HepG2 (cell line): ENCODE data around the gene LHX1. TPM values are rescaled to one million over a fixed set of nuclear protein-coding genes. Genes with fewer than 3 reads are reported as not detected.
A peak's percentile ranks its signal among the peaks of the same experiment; 100 is the strongest.

Experiments
- ELF4 ChIP-seq: sonication (generic); formaldehyde crosslinking; IDR thresholded peaks from 2 replicates; pipeline ENCODE4 v1.5.0; 2020; ENCODE audit warnings: missing genetic modification reagents, mild to moderate bottlenecking, moderate library complexity, borderline replicate concordance
- FOXA1 ChIP-seq, 2 experiments: fragments of 450-650 bp in 1 of 2; sonication (generic) in 1 of 2; formaldehyde crosslinking in 1 of 2; IDR thresholded peaks; 2 replicates each; pipeline versions ENCODE4 v1.4.0 to v1.6.1; 2016 to 2020; ENCODE audit warnings: missing genetic modification reagents in 1 of 2
- GPBP1L1 ChIP-seq: sonication (generic); formaldehyde crosslinking; IDR thresholded peaks from 2 replicates; pipeline ENCODE4 v1.5.0; 2020; ENCODE audit warnings: mild to moderate bottlenecking, missing genetic modification reagents
- HDAC1 ChIP-seq: sonication (generic); formaldehyde crosslinking; IDR thresholded peaks from 2 replicates; pipeline ENCODE4 v1.5.1; 2020; ENCODE audit warnings: mild to moderate bottlenecking, missing genetic modification reagents
- HNRNPK ChIP-seq: fragments of 200-400 bp; formaldehyde crosslinking; IDR thresholded peaks from 2 replicates; pipeline ENCODE4 v1.6.1; 2018; ENCODE audit warnings: low read length, low read depth, moderate library complexity, mild to moderate bottlenecking; ENCODE audit not compliant: poor library complexity, severe bottlenecking
- MEF2D ChIP-seq: sonication (generic); formaldehyde crosslinking; IDR thresholded peaks from 2 replicates; pipeline ENCODE4 v1.5.1; 2020; ENCODE audit warnings: mild to moderate bottlenecking, missing genetic modification reagents
- MTA1 ChIP-seq: sonication (generic); formaldehyde crosslinking; IDR thresholded peaks from 2 replicates; pipeline ENCODE4 v1.4.0; 2020; ENCODE audit warnings: missing genetic modification reagents, mild to moderate bottlenecking, borderline replicate concordance
- MXI1 ChIP-seq: IDR thresholded peaks from 3 replicates; pipeline ENCODE4 v1.6.1; 2012; ENCODE audit warnings: low read depth, low read length, inconsistent platforms, borderline replicate concordance
- SMAD3 ChIP-seq: sonication (generic); formaldehyde crosslinking; IDR thresholded peaks from 2 replicates; pipeline ENCODE4 v1.4.0; 2020; ENCODE audit warnings: missing genetic modification reagents
- SMARCC2 ChIP-seq: fragments of 450-650 bp; IDR thresholded peaks from 2 replicates; pipeline ENCODE4 v1.6.1; 2017; ENCODE audit warnings: antibody characterized with exemption, mild to moderate bottlenecking
- SRF ChIP-seq: IDR thresholded peaks from 2 replicates; pipeline ENCODE4 v1.6.1; 2011; ENCODE audit warnings: mild to moderate bottlenecking, low read depth, low read length, moderate library complexity
- TRIM24 ChIP-seq: sonication (generic); formaldehyde crosslinking; IDR thresholded peaks from 2 replicates; pipeline ENCODE4 v1.8.0; 2022; ENCODE audit warnings: mild to moderate bottlenecking, missing genetic modification reagents
- ZFP36L1 ChIP-seq: sonication (generic); formaldehyde crosslinking; IDR thresholded peaks from 2 replicates; pipeline ENCODE4 v1.8.0; 2022; ENCODE audit warnings: mild to moderate bottlenecking, missing genetic modification reagents, moderate library complexity
- ZNF232 ChIP-seq: sonication (generic); formaldehyde crosslinking; IDR thresholded peaks from 2 replicates; pipeline ENCODE4 v1.4.0; 2020; ENCODE audit warnings: missing genetic modification reagents, borderline replicate concordance
- ZNF317 ChIP-seq: sonication (generic); formaldehyde crosslinking; IDR thresholded peaks from 2 replicates; pipeline ENCODE4 v1.5.0; 2020; ENCODE audit warnings: mild to moderate bottlenecking, missing genetic modification reagents
- ZZZ3 ChIP-seq: sonication (generic); formaldehyde crosslinking; IDR thresholded peaks from 2 replicates; pipeline ENCODE4 v1.4.0; 2020; ENCODE audit warnings: missing genetic modification reagents, mild to moderate bottlenecking, borderline replicate concordance
- polyA plus RNA-seq, 8 experiments: library from polyadenylated mRNA; depleted of rRNA in 3 of 8; stranded (reverse) in 7 of 8; unstranded in 1 of 8; fragments of >200 nt; fragmentation: Illumina TruSeq in 4 of 8; extraction: Trizol in 4 of 8; gene quantifications; 2 replicates each; pipeline versions ENCODE4 v1.2.1 to v1.2.3, GENCODE V29; 2011 to 2016; ENCODE audit warnings: low read depth in 4 of 8, missing spikeins in 1 of 8, mixed read lengths in 1 of 8; ENCODE audit not compliant: insufficient read depth in 1 of 8
- total RNA-seq, 5 experiments: library from RNA; depleted of rRNA; stranded (reverse); fragments of >200 nt; fragmentation: Illumina TruSeq; extraction: Trizol; gene quantifications; 2 replicates each; pipeline ENCODE4 v1.2.3, GENCODE V29; 2016; ENCODE audit warnings: low read depth in 1 of 5
- TF ChIP-seq, protein P1 (sequence below): sonication (generic); IDR thresholded peaks from 2 replicates; pipeline ENCODE4 v1.6.1; 2016; ENCODE audit warnings: low read depth, borderline replicate concordance
- TF ChIP-seq, protein P2 (sequence below): sonication (generic); formaldehyde crosslinking; IDR thresholded peaks from 2 replicates; pipeline ENCODE4 v1.8.1; 2022; ENCODE audit warnings: low read depth, mild to moderate bottlenecking, missing genetic modification reagents
- TF ChIP-seq, protein P3 (sequence below), 2 experiments: sonication (generic) in 1 of 2; formaldehyde crosslinking in 1 of 2; IDR thresholded peaks; 2 replicates each; pipeline versions ENCODE4 v1.4.0 to v1.6.1; 2018 to 2020; ENCODE audit warnings: missing genetic modification reagents in 2 of 2, borderline replicate concordance in 1 of 2, low read depth in 1 of 2, mild to moderate bottlenecking in 1 of 2, missing biosample characterization in 1 of 2
- TF ChIP-seq, protein P4 (sequence below): IDR thresholded peaks from 2 replicates; pipeline ENCODE4 v1.6.1; 2016; ENCODE audit warnings: missing compliant biosample characterization, missing genetic modification reagents, borderline replicate concordance

LHX1 gene
- total and polyA plus RNA-seq, 2 of the 13 experiments (the other 11 are each of a cell fraction or from before 2014, with no cell fraction given), result not detected

GRCh38 chr17:36948717-36949460 is 11.6 kb downstream of the LHX1 start, which contains the start of gene AATF (continued):
- TF ChIP-seq, protein P1, sequence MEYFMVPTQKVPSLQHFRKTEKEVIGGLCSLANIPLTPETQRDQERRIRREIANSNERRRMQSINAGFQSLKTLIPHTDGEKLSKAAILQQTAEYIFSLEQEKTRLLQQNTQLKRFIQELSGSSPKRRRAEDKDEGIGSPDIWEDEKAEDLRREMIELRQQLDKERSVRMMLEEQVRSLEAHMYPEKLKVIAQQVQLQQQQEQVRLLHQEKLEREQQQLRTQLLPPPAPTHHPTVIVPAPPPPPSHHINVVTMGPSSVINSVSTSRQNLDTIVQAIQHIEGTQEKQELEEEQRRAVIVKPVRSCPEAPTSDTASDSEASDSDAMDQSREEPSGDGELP, result no peak; the same call in 1 of the 2 replicates
- TF ChIP-seq MEF2D (peak; percentile 98), ZNF232 (peak; percentile 98), HDAC1 (peak; percentile 92), SRF (no peak), GPBP1L1 (CRISPR knock-in tag) (no peak), SMARCC2 (no peak), HNRNPK (peak; percentile 86), MXI1 (peak; percentile 69; the same call in 1 of the 3 replicates), MTA1 (CRISPR knock-in tag) (peak; percentile 87; the same call in 1 of the 2 replicates), SMAD3 (CRISPR knock-in tag) (peak; percentile 52; the same call in 1 of the 2 replicates), ZZZ3 (peak; percentile 82), FOXA1 (IDR thresholded peaks at IDR 0.05) (no peak), FOXA1 (CRISPR knock-in tag; IDR thresholded peaks at IDR 0.05) (no peak), ZFP36L1 (peak; percentile 98), ELF4 (peak; percentile 99), TRIM24 (CRISPR knock-in tag) (no peak), ZNF317 (CRISPR knock-in tag) (peak; percentile 90)
- TF ChIP-seq, protein P2, sequence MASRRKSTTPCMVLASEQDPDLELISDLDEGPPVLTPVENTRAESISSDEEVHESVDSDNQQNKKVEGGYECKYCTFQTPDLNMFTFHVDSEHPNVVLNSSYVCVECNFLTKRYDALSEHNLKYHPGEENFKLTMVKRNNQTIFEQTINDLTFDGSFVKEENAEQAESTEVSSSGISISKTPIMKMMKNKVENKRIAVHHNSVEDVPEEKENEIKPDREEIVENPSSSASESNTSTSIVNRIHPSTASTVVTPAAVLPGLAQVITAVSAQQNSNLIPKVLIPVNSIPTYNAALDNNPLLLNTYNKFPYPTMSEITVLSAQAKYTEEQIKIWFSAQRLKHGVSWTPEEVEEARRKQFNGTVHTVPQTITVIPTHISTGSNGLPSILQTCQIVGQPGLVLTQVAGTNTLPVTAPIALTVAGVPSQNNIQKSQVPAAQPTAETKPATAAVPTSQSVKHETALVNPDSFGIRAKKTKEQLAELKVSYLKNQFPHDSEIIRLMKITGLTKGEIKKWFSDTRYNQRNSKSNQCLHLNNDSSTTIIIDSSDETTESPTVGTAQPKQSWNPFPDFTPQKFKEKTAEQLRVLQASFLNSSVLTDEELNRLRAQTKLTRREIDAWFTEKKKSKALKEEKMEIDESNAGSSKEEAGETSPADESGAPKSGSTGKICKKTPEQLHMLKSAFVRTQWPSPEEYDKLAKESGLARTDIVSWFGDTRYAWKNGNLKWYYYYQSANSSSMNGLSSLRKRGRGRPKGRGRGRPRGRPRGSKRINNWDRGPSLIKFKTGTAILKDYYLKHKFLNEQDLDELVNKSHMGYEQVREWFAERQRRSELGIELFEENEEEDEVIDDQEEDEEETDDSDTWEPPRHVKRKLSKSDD (CRISPR knock-in tag), result peak; percentile 90
- TF ChIP-seq, protein P3, sequence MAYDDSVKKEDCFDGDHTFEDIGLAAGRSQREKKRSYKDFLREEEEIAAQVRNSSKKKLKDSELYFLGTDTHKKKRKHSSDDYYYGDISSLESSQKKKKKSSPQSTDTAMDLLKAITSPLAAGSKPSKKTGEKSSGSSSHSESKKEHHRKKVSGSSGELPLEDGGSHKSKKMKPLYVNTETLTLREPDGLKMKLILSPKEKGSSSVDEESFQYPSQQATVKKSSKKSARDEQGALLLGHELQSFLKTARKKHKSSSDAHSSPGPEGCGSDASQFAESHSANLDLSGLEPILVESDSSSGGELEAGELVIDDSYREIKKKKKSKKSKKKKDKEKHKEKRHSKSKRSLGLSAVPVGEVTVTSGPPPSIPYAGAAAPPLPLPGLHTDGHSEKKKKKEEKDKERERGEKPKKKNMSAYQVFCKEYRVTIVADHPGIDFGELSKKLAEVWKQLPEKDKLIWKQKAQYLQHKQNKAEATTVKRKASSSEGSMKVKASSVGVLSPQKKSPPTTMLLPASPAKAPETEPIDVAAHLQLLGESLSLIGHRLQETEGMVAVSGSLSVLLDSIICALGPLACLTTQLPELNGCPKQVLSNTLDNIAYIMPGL (CRISPR knock-in tag; IDR thresholded peaks at IDR 0.05; ENCODE audit: borderline replicate concordance in 1 of 2, low read depth in 1 of 2), result peak; percentile 75; a peak in 3 of 4 replicates
- TF ChIP-seq, protein P4, sequence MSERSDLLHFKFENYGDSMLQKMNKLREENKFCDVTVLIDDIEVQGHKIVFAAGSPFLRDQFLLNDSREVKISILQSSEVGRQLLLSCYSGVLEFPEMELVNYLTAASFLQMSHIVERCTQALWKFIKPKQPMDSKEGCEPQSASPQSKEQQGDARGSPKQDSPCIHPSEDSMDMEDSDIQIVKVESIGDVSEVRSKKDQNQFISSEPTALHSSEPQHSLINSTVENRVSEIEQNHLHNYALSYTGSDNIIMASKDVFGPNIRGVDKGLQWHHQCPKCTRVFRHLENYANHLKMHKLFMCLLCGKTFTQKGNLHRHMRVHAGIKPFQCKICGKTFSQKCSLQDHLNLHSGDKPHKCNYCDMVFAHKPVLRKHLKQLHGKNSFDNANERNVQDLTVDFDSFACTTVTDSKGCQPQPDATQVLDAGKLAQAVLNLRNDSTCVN, result peak; percentile 85
